HG02885 (cell line): ENCODE data around the gene TBX6.

Experiments used
- ATAC-seq: cut with Tn5 transposase; IDR thresholded peaks from one replicate; pipeline ENCODE4 v1.9.1; 2021; ENCODE audit warnings: mild to moderate bottlenecking; ENCODE audit not compliant: unreplicated experiment, poor library complexity

Gene TBX6

GRCh38 chr16:30068333-30068732 is 23.4 kb downstream of the TBX6 start:
- ATAC-seq, result no peak

- no peak for ATAC-seq
Measured at GRCh38 chr16:30067584-30067916, 24.2 kb downstream of the TBX6 start.

DNA sequence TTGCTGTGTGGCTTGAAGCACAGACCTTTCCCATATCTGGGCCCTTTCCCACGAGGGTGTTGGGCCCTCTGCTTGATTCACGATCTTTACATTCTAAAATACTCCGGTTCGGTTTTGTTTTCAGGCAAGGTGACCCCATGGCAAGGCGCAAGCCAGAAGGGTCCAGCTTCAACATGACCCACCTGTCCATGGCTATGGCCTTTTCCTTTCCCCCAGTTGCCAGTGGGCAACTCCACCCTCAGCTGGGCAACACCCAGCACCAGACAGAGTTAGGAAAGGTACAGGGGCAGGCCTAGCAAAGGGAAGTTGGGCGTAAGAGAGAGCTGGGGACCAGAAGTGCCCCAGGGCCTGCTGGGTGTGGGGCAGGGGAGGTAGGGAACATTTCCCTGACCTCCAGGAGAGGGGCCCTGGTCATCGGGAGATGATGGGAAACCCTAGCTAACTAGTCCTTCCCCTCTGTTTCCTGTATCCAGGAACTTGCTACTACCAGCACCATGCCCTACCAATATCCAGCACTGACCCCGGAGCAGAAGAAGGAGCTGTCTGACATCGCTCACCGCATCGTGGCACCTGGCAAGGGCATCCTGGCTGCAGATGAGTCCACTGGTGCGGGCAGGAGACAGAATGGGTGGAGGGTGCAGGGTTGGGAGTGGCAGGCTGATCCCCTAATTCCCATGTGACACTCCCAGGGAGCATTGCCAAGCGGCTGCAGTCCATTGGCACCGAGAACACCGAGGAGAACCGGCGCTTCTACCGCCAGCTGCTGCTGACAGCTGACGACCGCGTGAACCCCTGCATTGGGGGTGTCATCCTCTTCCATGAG is 24.8 kb downstream of the TBX6 start:
- ATAC-seq, result no peak

DNA sequence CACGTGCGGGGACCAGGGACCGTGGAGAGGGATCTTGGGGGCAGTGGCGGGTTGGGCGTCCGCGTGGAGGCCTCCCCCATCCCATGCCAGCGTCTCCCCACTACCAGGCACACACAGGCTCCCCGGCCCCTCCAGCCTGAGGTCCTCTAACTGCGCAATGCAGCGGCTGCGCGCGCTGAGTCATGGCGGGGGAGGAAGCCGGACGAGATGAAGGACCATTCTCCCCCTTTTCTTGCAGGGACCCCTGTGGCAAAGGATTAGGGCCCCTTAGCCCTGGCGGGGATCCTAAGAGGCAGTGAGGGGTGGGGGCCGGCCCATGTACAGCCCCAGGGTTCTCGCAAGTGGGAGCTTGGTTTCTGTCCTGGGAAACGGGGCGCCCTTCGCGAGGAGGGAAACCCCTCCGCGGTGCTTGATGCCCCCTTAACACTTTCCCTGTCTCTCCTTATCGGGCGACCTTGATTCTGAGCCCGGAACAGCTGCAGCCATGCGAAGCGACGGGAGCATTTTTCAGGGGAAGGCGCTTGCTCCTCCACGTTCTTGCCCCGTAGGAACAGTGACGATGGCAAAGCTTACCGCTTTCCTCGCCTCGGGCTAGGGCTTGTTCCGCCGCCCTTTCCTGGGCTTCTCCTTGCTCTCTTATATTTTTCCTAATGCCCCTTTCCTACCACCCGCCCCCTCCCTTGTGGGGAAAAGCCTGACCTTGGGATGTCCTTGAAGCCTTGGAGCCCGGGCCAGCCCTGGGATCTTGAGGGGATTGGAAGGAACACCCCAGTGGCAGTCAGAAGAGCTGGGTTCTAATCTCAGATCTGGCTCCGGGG is 25.6 kb downstream of the TBX6 start:
- ATAC-seq, result no peak

GRCh38 chr16:30065102-30065942 is 26.4 kb downstream of the TBX6 start, which contains the start of gene ALDOA:
TSS of gene ALDOA (plus strand) at chr16:30065760. CDS start at chr16:30066898, 1,138 bp downstream.
- peak; percentile 77 for ATAC-seq

- no peak for ATAC-seq
Measured at GRCh38 chr16:30064729-30065101, 27.0 kb downstream of the TBX6 start.

DNA sequence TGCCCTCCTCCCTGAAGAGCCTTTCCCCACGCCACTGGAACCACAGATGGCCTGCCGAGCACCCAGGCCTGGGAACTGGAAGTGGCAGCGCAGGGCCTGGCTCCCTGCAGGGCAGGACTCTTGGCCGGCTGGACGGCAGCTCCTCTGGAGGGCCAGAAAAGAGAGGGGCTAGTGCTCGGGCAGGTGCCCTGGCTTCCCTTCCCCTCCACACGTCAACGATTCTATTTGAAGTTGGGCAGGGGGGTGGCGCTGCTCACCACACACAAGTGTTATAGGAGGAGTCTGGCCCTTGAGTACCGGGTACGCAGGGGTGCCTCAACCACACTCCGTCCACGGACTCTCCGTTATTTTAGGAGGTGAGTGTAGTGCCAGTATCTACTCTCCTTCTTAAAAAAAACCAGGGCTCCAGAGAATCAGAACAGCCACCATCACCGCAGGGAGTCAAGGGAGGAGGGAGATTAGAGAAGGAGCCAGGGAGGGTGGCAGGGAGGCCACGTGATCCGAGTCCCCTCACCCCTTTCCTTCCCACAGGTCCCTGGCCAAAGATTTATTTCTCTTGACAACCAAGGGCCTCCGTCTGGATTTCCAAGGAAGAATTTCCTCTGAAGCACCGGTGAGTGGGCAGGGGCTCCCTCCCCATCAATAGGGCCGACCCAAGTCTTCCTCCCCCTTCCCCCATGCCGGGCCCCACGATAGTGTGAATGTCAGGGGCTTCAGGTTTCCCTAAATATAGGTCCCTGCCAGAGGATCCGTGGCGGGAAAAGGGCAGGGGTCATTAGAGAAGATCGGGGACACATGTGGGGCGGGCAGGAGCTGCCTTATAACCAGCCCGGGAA is 27.6 kb downstream of the TBX6 start:
- ATAC-seq, result peak; percentile 38

DNA sequence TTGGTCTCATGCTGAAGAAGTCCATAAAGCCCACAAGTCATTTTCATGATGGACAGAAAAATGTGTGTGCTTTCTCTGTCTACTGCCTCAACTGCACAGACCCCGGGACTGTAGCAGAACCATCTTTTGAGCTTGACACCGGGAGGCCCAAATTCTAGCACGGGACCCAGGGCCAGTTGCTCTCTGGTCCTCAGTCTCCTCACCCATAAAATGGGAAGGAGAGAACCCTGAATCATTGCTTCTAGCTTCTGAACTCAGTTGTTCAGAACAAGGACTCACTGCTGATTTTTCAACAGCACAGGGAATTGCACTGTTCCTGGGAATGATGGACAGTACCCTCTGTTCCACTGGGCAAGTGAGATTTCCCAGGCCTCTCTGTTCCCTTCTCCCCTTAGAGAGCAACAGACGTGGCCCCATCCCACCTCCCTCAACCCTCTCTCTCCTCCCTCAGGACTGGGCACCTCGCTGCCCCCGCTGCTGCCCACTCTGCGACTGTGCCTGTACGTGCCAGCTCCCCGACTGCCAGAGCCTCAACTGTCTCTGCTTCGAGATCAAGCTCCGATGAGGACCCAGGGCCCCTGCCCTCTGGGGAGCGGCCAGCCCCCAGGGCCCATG is 28.3 kb downstream of the TBX6 start:
- ATAC-seq, result no peak

DNA sequence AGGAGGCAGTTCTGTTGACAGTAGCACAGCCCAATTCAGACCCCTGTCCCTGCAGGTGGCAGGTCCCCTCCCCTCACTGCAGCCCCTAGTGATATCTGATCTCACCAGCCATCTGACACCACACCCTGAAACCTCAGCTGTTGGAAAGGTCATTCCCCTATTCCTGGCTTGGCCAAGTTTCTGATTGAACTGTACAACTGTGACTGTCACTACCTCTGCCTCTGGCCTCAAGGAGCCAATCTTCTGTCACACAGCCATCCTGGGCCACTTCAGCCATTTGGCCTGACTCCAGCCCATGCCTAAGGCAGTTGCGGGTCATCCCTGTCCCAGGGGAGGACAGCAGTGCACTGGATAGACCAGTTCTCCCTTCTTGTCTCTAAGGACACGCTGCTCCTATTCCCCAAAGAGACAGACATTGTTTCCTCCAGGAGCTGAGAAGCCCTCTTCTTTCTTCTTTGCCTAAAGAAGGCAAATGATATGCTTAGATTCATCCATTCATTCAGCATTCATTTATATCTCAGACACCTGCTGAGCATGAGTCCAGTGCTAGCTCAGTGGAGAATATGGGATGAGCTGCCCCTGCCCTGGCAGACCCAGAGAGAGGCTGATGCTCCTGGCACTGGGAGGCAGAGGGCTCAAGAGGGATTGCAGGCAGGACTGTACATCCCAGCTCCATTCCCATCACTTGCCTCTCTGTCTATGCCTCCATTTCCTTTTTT is 30.7 kb downstream of the TBX6 start:
- no peak for ATAC-seq

- no peak for ATAC-seq
Measured at GRCh38 chr16:30060346-30060745, 31.4 kb downstream of the TBX6 start.

DNA sequence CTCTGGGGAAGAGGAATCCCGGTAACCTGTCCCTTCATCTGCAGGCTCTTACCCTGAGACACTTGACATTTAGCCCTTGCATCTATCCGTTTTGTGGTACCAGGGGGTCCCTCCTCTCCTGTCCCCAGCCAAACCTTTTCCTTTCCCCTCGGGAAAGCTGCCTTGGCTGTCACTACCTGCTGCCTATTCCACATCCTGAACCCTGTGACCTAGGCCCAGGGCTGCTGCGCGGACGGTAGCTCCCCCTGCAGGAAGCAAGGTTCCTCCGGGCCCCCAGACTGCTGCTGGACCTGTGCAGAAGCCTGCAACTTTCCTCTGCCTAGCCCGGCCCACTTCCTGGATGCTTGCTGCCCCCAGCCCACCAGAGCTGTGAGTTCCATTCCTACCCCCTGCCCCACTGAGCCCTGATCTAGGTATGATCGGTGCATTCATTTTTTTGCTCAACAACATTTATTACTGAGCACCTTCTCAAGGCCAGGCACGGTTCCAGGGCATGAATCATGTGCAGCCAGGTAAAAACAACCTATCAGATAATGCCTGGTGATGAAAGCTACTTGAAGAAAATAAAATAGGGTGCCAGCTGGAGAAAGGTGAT is 36.7 kb downstream of the TBX6 start:
- ATAC-seq, result no peak

DNA sequence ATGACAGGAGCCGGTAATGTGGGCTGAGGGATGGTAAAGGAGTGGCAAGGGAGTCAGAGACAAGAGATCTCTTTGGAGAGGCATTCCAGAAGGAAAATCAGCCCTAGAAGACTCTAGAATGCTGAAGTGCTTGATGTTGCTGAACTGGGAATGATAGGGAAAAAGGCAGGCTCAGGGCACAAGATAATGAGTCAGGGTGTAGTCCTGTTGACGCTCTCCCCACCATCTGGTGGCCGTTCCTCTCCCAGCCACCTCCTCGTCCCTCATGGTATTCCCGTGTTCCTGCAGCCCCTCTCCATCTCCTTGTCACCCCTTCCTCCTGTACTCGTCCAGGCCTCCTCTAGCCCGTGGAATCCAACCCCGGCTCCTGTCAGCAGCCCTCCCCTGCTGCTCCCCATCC is 37.3 kb downstream of the TBX6 start:
- ATAC-seq, result no peak

GRCh38 chr16:30053376-30054015 is 38.2 kb downstream of the TBX6 start:
- ATAC-seq, result peak; percentile 16

DNA sequence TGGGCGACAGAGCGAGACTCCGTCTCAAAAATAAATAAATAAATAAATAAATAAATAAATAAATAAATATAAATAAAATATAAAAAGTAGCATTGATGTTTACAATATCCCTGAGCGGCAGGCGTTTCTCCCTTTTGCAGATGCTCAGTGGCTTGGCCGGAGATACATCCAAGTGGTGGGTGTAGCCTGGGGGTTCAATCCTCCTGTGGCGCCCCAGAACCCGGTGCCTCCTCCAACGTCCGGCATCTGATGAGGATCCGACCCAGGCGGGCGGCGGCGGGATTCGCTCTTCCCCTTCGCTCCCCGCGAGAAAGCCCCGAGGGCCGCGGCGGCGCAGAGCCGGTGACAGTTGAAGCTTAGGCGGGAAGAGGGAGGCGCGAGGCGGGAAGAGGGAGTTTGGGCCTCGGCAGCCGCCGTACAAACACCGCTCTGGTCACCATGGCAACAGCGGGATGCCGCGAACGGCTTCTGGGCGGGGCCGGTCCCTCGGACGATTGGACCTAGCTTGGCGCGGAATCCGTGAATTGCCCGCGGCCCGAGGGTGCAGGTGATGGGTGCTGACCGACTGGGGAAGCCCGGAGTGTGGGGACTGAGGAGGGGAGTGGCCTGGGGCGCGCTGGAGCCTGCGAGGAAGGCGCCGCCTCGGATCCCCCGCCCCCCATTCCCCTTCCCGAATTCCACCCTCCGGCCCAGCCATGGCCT is 38.9 kb downstream of the TBX6 start:
- ATAC-seq, result peak; percentile 73

GRCh38 chr16:30051518-30051917 is 40.2 kb downstream of the TBX6 start:
- ATAC-seq, result no peak

GRCh38 chr16:30049871-30050270 is 41.9 kb downstream of the TBX6 start:
- no peak for ATAC-seq

DNA sequence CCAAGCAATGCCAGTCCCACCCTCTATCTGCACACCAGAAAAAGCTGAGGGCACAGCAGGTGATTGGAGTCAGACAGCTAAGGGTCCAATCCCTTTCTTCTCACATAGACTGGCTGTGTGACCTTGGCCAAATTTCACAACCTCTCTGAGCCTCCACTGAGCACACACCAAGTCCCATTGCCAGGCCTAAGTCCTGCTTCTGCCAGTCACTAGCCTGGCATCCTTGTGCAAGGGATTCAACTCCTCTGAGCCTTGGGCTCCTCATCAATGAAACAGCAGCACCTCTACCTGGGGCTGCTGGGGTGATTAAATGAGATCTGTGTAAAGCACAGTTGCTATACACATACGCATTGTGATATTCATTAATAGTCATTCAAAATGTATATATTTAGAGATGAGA is 45.1 kb downstream of the TBX6 start:
- ATAC-seq, result no peak
